GM12878 (cell line): ENCODE data around the gene RDM1.

Source experiments
- FOS ChIP-seq: IDR thresholded peaks from 3 replicates; pipeline ENCODE4 v1.6.1; 2011; ENCODE audit warnings: borderline replicate concordance; ENCODE audit not compliant: insufficient read length; ENCODE audit errors: extremely low read depth
- KAT2A ChIP-seq: conservative IDR thresholded peaks from 2 replicates; pipeline ENCODE4 v1.6.1; 2011; ENCODE audit warnings: low read depth, low read length; ENCODE audit not compliant: control insufficient read depth
- MXI1 ChIP-seq: fragments of 150-350 bp; IDR thresholded peaks from 2 replicates; pipeline ENCODE4 v1.6.1; 2011; ENCODE audit warnings: low read depth, mild to moderate bottlenecking, inconsistent platforms, low read length, improper control_type of control experiment
- POLR2A ChIP-seq: IDR thresholded peaks from 2 replicates; pipeline ENCODE4 v1.6.1; 2011; ENCODE audit warnings: low read depth, mild to moderate bottlenecking, low read length
- POLR2AphosphoS2 ChIP-seq: IDR thresholded peaks from 2 replicates; pipeline ENCODE4 v1.6.1; 2011; ENCODE audit warnings: low read depth, mild to moderate bottlenecking, low read length, improper control_type of control experiment, moderate library complexity
- SIN3A ChIP-seq: IDR thresholded peaks from 2 replicates; pipeline ENCODE4 v1.6.1; 2012; ENCODE audit warnings: low read depth, low read length, improper control_type of control experiment
- TBL1XR1 ChIP-seq: IDR thresholded peaks from 2 replicates; pipeline ENCODE4 v1.6.1; 2012; ENCODE audit warnings: low read depth, low read length, improper control_type of control experiment
- ZNF207 ChIP-seq: fragments of 450-650 bp; IDR thresholded peaks from 2 replicates; pipeline ENCODE4 v1.6.1; 2014; ENCODE audit warnings: antibody characterized with exemption, mild to moderate bottlenecking, borderline replicate concordance
- TF ChIP-seq, protein P1 (sequence below): IDR thresholded peaks from 2 replicates; pipeline ENCODE4 v1.6.1; 2012; ENCODE audit warnings: low read depth, low read length, improper control_type of control experiment

GRCh38 chr17:35876534-35876933 is 54.0 kb downstream of the RDM1 start:
- no peak for TF ChIP-seq TBL1XR1
- TF ChIP-seq KAT2A = no peak
- TF ChIP-seq, protein P1, sequence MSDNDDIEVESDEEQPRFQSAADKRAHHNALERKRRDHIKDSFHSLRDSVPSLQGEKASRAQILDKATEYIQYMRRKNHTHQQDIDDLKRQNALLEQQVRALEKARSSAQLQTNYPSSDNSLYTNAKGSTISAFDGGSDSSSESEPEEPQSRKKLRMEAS = no peak
- TF ChIP-seq POLR2A = no peak
- no peak for TF ChIP-seq POLR2AphosphoS2
- no peak for TF ChIP-seq SIN3A
- no peak for TF ChIP-seq MXI1
- no peak for TF ChIP-seq ZNF207
- no peak for TF ChIP-seq FOS
